Measurements from ENCODE around the gene TJP1.

The TJP1 gene

GRCh38 chr15:29822100-29822683 lies at the start of gene TJP1:
Gene TJP1 (minus strand): TSS chr15:29822468. CDS start chr15:29822028, 440 bp downstream.
- DNase-seq = peak; percentile 72

- DNase-seq = no peak
Measured at GRCh38 chr15:29871401-29871800, 49.1 kb upstream of the TJP1 start.

DNA sequence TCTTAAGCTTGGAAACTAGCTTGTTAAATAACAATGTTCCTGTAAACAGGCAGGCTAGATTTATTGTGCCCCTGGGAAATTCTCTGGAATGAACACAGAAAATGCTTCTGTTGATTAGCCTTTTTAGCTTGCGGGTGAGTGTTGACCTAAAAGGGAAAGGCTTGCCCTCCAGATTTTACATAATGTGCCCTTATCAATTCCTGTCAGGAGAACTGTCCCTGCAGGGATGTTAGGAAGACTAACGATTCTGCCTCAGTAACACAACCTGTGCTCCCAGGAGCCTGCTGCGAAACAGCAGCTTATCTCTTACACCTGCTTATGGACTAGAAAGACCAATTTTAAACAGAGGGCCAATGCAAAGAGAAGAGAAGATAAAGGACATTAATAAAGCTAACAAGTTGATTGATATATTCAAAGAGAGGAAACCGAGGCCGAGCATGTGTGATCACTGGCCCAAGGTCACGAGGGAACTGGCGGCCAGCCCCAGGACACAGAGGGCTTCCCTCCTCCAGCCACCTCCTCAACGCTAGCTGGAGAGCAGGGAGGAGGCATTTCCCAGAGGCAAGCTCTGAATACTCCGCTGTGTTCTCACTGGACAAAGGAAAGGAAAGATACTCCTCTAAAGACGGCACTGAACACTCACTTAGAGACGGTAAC lies 48.4 kb upstream of the TJP1 start:
- peak; percentile 24 for DNase-seq

DNA sequence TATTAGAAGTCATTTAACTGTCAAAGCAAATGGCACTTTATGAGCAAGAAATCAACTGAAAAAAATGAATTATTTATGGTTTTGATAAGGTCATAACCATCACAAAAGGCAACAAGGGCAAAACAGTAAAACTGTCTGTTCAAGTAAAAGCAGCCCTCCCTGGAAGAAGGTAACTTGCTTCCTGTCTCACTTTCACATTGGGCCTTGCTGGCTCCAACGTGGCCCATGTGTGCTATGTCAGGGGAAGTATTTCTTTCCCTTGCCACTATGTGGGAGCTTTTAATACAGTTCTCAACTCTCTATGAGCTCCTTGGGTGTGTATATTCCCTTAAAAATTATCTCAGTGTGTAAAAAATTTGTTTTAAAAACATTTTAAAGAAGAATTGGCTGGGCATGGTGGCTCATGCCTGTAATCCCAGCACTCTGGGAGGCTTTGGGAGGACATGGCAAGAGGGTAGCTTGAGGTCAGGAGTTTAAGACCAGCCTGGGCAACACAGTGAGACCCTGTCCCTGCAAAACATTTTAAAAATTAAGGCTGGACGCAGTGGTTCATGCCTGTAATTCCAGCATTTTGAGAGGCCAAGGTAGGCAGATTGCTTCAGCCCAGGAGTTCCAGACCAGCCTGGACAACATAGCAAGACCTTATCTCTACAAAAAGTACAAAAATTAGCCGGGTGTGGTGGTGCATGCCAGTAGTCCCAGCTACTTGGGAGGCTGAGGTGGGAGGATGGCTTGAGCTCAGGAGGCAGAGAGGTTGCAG lies 45.2 kb upstream of the TJP1 start:
- DNase-seq = no peak

GRCh38 chr15:29866337-29866736 lies 44.1 kb upstream of the TJP1 start:
- DNase-seq = no peak

GRCh38 chr15:29864501-29864900 lies 42.2 kb upstream of the TJP1 start:
- no peak for DNase-seq

DNA sequence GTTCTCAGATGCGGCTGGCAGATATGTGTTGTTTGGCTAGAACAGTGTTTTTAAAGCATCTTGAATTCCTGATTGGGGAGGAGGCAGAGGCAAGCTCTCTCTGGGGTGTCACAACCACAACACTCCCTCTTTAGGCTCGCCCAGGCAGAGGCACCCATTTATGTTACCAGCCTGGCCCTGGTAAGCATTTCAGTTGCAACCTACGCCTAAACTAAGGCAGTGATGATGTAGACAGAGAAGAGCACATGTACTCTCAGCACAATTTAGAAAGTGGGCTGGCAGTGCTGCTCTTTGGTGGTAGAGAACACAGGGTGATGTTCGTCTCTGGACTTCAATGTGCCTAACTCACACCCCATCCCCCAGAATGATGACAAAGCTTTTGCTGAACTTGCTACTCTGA lies 41.2 kb upstream of the TJP1 start:
- DNase-seq = no peak

- no peak for DNase-seq
Measured at GRCh38 chr15:29862271-29862670, 40.0 kb upstream of the TJP1 start.

GRCh38 chr15:29860872-29861271 lies 38.6 kb upstream of the TJP1 start:
- DNase-seq = peak; percentile 80

DNA sequence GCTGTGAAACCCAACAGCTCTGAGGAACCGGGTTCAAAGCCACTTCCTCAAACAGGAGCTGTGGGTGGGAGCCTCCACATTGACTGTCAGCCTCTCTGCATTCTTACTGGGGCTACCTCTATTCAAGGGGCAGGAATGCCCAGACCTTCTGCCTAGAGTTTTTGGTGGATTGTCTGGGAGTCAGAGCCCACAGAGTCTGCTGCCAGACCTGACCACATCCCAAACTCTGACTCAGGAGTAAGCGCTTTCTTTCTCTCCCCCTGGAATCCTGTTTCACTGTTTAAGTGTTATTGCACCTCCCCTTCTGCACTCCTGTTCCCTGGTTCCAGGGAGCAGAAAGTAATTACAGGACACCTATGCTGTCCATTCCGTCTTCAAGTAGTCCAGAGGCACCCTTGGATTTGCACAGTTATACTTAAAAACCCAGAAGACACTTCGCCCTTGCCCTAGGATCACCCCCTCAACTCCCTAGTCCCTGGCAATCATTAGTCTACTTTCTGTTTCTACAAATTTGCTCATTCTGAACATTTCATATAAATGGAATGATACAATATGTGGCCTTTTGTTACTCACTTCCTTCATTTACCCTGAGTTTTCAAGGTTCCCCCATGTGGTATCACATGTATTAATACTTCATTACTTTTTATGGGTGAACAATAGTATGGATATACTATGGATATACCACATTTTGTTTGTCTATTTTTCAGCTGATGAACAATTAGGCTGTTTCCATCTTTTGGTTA lies 37.9 kb upstream of the TJP1 start:
- DNase-seq = peak; percentile 93

DNA sequence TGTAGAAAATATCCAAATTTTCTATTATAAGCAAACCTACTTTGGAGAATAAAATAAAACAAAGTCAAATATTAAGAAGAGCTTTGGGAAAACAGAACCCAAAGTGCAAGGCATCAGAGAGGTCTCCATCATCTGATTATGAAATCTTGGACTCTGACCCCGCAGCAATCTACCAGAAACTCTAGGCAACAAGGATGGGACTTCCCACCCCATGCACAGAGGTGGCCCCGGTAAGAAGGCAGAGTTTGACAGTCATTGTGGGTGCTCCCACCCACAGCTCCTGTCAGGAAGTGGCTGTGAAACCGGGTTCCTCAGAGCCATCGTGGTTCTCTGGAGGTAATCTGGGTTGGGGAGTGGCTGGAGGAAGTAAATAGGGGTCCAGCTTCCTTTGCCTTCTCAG lies 37.0 kb upstream of the TJP1 start:
- DNase-seq = no peak

GRCh38 chr15:29857221-29857789 lies 35.0 kb upstream of the TJP1 start:
- DNase-seq = no peak

DNA sequence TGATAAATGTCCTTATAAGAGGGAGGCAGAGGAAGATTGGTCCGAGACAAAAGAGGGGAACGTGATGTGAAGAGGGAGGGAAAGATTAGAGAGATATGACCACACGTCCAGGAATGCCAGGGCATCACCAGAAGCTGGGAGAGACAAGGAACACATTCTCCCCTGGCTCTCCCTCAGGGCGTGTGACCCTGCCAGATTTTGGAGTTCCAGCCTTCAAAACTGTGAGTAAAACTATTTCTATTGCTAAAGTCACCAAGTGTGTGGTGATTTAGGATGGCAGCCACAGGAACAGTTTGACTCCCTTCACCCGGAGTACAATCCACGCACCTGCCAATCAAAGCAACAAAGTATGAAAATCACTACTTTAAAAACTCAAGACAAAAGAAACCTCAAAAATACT lies 32.1 kb upstream of the TJP1 start:
- no peak for DNase-seq

DNA sequence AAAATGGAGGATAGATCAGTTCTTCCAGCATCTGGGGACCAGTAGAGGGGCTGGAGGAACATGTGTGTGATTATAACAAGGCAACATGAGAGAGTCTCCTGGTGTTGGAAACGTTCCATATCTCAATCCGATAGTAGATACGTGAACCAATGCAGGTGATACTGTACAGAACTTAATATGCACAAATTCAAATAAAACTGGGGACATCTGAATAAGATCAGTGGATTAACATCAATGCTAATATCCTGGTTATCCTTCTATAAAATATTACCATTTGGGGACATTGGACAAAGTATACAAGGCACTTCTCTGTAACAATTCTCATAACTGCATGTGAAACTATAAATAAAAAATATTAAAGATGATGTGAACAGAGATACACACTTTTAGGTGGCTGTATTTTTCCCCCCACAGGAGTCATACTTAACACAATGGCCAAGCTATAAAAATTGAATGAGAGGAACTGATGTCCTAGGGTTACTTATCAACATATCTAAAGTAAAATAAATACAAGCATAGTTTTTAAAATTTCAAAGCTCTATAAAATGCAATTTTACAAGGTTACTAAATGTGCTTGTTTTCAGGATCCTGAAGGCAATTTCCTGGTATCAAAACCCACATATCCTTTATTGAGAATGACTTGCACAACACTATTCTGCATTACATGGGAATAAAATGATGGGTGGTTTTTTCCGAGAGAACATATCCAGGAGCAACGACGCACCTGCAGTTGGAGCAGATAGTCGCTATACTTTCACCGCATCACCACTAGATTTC lies 31.1 kb upstream of the TJP1 start:
- DNase-seq = no peak

- no peak for DNase-seq
Measured at GRCh38 chr15:29852201-29852600, 29.9 kb upstream of the TJP1 start.

DNA sequence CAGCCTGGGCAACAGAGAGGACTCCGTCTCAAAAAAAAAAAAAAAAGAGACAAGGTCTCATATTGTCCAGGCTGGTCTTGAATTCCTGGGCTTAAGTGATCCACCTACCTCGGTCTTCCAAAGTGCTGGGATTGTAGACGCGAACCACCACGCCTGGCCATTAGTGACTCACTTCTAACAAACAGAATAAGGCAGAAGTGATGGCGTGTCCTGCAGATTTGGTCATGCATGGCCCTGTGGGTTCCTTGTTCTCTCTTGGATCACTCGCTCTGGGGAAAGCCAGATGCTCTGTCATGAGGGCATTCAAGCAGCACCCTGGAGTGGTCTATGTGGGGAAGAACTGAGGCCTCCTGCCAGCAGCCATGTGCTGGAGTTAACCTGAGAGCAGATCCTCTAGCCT lies 27.4 kb upstream of the TJP1 start:
- DNase-seq = no peak

GRCh38 chr15:29849218-29849617 lies 26.9 kb upstream of the TJP1 start:
- DNase-seq = no peak

DNA sequence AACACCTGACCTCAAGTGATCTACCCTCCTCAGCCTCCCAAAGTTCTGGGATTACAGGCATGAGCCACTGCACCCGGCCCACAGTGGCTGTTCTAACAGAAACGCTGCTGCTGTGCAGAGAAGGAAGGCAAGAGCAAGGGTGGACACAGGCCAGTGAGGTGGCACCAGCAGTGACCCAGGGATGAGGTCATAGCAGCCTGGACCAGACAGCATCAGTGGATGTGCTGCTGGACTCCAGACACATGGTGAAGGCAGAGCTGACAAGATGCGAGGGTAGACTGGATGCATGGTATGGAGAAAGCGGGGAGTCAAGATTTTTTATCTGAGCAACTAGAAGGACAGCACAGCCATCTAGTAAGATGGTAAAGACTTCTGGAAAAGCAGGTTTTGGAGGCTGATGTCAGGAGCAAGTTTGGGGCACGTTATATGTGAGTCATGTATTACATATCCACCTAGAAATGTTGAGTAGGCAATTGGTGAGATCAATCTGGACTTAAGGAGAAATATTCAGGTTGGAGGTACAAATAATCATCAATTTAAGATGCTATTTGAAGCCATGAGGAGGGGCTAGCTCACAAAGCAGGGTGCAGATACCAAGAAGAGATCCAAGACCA lies 22.1 kb upstream of the TJP1 start:
- DNase-seq = no peak

DNA sequence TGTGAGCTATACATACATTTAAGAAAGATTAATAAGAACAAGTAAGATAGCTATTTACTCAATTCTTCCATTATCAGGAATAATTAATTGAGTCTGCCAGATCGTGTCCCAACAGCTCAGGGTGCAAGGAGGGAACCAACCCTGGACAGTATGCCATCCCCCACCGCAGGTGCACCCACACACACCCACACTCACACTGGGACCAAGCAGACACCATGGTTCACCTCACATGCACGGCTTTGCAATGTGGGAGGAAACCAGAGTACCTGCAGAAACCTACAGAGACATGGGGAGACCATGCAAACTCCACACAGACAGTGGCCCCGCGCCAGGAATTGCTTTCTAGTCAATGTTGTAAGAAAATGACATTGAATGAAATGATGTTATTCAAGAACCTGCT lies 20.0 kb upstream of the TJP1 start:
- no peak for DNase-seq

- DNase-seq = no peak
Measured at GRCh38 chr15:29840926-29841325, 18.7 kb upstream of the TJP1 start.

DNA sequence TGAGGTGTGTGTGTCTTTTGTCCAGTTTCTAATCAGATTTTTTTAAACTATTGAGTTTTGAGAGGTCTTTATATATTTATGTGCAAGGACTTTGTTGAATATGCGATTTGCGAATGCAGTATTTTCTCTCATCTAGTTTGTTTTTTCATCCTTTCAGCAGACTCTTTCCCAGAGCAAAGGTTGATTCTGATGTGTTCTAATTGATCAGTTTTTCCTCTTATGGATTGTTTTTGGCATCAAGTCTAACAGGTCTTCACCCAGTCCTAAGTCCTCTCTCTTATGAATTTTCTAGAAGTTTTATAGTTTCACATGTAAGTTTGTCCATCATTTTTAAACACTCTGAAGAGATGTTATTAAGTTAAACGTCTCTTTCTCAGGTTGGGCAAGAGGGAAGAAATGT lies 17.8 kb upstream of the TJP1 start:
- DNase-seq = no peak
